Keratinocyte (primary cell): ENCODE measurements around the gene ANKRD61. TPM values are rescaled to one million over a fixed set of nuclear protein-coding genes. Genes with fewer than 3 reads are reported as not detected.
"Not testable (repeated sequence)": the region's sequence is repeated elsewhere in the genome, so short reads cannot be mapped to it uniquely, and the experiment has no call there.

Experiments used
- DNase-seq: peaks from one replicate; pipeline ENCODE4 v3.0.0-alpha.2; 2011; ENCODE audit warnings: low read depth, missing footprints, low spot score
- FAIRE-seq: peaks from 2 replicates; lab custom pipeline; 2011; peaks lifted over from hg19 to GRCh38; lab: Jason Lieb, UNC
- H2AFZ ChIP-seq: 2 replicates; pipeline ENCODE4 v1.6.0; 2012; ENCODE audit warnings: low read length, control low read depth, inconsistent platforms; ENCODE audit not compliant: control insufficient read depth
- H3K27ac ChIP-seq: 2 replicates; pipeline ENCODE4 v1.5.1; 2011; ENCODE audit warnings: low read length; ENCODE audit not compliant: control insufficient read depth, insufficient read depth
- H3K27me3 ChIP-seq: 3 replicates; pipeline ENCODE4 v1.6.0; 2011; ENCODE audit warnings: low read length; ENCODE audit not compliant: control insufficient read depth, insufficient read depth; ENCODE audit errors: extremely low read depth
- H3K36me3 ChIP-seq, 2 experiments: 2 replicates in 1 of 2; 3 replicates in 1 of 2; pipeline ENCODE4 v1.5.1; 2011; ENCODE audit warnings: low read length in 2 of 2, mild to moderate bottlenecking in 1 of 2; ENCODE audit not compliant: control insufficient read depth in 2 of 2, insufficient read depth in 2 of 2; ENCODE audit errors: extremely low read depth in 1 of 2
- H3K4me1 ChIP-seq: 3 replicates; pipeline ENCODE4 v1.5.1; 2011; ENCODE audit warnings: low read length; ENCODE audit not compliant: control insufficient read depth, insufficient read depth; ENCODE audit errors: extremely low read depth
- H3K4me2 ChIP-seq: 3 replicates; pipeline ENCODE4 v1.6.0; 2011; ENCODE audit warnings: low read depth, low read length; ENCODE audit not compliant: control insufficient read depth, insufficient read depth; ENCODE audit errors: extremely low read depth
- H3K4me3 ChIP-seq, 3 experiments: fragments of 200-600 bp in 1 of 3; sonication (generic) in 1 of 3; 2 replicates in 2 of 3; 3 replicates in 1 of 3; pipeline ENCODE4 v1.5.1; 2011 to 2016; ENCODE audit warnings: low read length in 3 of 3, mild to moderate bottlenecking in 3 of 3, control low read depth in 2 of 3, inconsistent platforms in 1 of 3, low read depth in 1 of 3, mixed read lengths in 1 of 3, mixed run types in 1 of 3, moderate library complexity in 1 of 3; ENCODE audit not compliant: control insufficient read depth in 2 of 3, insufficient read depth in 2 of 3; ENCODE audit errors: extremely low read depth in 1 of 3
- H3K79me2 ChIP-seq: 2 replicates; pipeline ENCODE4 v1.6.0; 2012; ENCODE audit warnings: low read length; ENCODE audit not compliant: control insufficient read depth, insufficient read depth
- H3K9ac ChIP-seq: 3 replicates; pipeline ENCODE4 v1.6.0; 2011; ENCODE audit warnings: low read length; ENCODE audit not compliant: control insufficient read depth, insufficient read depth; ENCODE audit errors: extremely low read depth
- H3K9me1 ChIP-seq: 3 replicates; pipeline ENCODE4 v1.6.0; 2011; ENCODE audit warnings: low read length; ENCODE audit not compliant: control insufficient read depth, insufficient read depth; ENCODE audit errors: extremely low read depth
- H3K9me3 ChIP-seq: 2 replicates; pipeline ENCODE4 v1.5.1; 2012; ENCODE audit warnings: low read depth, low read length; ENCODE audit not compliant: control insufficient read depth
- H4K20me1 ChIP-seq: 3 replicates; pipeline ENCODE4 v1.6.0; 2011; ENCODE audit warnings: low read length; ENCODE audit not compliant: control insufficient read depth, insufficient read depth; ENCODE audit errors: extremely low read depth
- EZH2 ChIP-seq: IDR thresholded peaks from one replicate; pipeline ENCODE4 v1.6.1; 2012; ENCODE audit warnings: inconsistent platforms, mild to moderate bottlenecking, low read length, moderate library complexity
- dilution Hi-C: fragments of 300-500 bp; cut with MboI; formaldehyde crosslinking; loops from one replicate; pipeline ENCODE4 v1.7.0; 2020; ENCODE audit warnings: low sequenced_read_pairs; ENCODE audit not compliant: extremely low pct_ligation_motif_present
- polyA plus RNA-seq, 5 experiments: library from polyadenylated mRNA; depleted of rRNA in 3 of 5; stranded (reverse) in 3 of 5; stranded (forward) in 1 of 5; unstranded in 1 of 5; fragments of >200 nt; gene quantifications; 1 replicate in 1 of 5; 2 replicates in 3 of 5; 3 replicates in 1 of 5; pipeline versions ENCODE4 v1.2.1 to v1.2.3, GENCODE V29; 2011 to 2012; ENCODE audit warnings: missing spikeins in 2 of 5, low read depth in 1 of 5, low replicate concordance in 1 of 5
- small RNA-seq, 3 experiments: library from RNA; depleted of rRNA; stranded (forward); fragments of <200 nt; gene quantifications; one replicate each; pipeline ENCODE3, GENCODE V24; 2012; ENCODE audit warnings: low read depth in 3 of 3, low replicate concordance in 1 of 3; ENCODE audit not compliant: insufficient read length in 3 of 3
- TF ChIP-seq, protein P1 (sequence below), 3 experiments: IDR thresholded peaks in 1 of 3; conservative IDR thresholded peaks in 1 of 3; optimal IDR thresholded peaks in 1 of 3; 2 replicates in 2 of 3; 3 replicates in 1 of 3; pipeline versions ENCODE3 to v1.5.1; 2011; ENCODE audit warnings: low read length in 3 of 3, mild to moderate bottlenecking in 3 of 3, moderate library complexity in 2 of 3, control low read depth in 1 of 3, inconsistent platforms in 1 of 3; ENCODE audit not compliant: insufficient read depth in 2 of 3; ENCODE audit errors: extremely low read depth in 1 of 3

ANKRD61 gene
- polyA plus RNA-seq, 1 donor (not counting 4 experiments of a cell fraction or from before 2014, with no cell fraction given), result 0.22 TPM

DNA sequence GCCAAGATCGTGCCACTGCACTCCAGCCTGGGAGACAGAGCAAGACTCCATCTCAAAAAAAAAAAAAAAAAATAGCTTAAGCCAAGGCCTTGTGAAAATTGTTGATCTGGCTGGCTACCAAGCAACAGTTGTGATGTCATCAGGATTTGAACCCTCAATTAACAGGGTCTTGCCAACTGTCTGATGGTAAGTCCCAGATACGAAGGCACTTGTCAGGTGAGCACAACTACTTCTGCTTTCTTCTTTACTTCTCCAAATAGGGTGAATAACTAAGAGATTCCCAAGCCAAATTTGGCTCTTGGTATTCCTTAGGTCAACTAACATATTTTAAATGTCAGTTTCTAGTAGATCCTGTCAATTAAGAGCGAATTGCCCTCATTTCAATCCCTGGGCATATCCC, 47.4 kb downstream of the ANKRD61 start:
- no peaks in the 10 kb centered on the region for H3K9me1 ChIP-seq
- H3K4me1 ChIP-seq, result peaks cover 10% of the 10 kb centered on the region
- H4K20me1 ChIP-seq, result no peaks in the 10 kb centered on the region
- no peaks in the 10 kb centered on the region for H3K36me3 ChIP-seq
- H3K27ac ChIP-seq, result no peak overlapping the region
- H3K4me3 ChIP-seq, result no peak overlapping the region
- no peak for FAIRE-seq
- no peaks in the 10 kb centered on the region for H3K9me3 ChIP-seq
- no peaks in the 10 kb centered on the region for H3K79me2 ChIP-seq
- dilution Hi-C loops, result no loop called here
- H3K27me3 ChIP-seq, result no peaks in the 10 kb centered on the region
- TF ChIP-seq EZH2, result no peak
- TF ChIP-seq, protein P1, sequence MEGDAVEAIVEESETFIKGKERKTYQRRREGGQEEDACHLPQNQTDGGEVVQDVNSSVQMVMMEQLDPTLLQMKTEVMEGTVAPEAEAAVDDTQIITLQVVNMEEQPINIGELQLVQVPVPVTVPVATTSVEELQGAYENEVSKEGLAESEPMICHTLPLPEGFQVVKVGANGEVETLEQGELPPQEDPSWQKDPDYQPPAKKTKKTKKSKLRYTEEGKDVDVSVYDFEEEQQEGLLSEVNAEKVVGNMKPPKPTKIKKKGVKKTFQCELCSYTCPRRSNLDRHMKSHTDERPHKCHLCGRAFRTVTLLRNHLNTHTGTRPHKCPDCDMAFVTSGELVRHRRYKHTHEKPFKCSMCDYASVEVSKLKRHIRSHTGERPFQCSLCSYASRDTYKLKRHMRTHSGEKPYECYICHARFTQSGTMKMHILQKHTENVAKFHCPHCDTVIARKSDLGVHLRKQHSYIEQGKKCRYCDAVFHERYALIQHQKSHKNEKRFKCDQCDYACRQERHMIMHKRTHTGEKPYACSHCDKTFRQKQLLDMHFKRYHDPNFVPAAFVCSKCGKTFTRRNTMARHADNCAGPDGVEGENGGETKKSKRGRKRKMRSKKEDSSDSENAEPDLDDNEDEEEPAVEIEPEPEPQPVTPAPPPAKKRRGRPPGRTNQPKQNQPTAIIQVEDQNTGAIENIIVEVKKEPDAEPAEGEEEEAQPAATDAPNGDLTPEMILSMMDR (optimal IDR thresholded peaks at IDR 0.05 in 1 of 3, IDR thresholded peaks at IDR 0.05 in 1 of 3, conservative IDR thresholded peaks at IDR 0.05 in 1 of 3; ENCODE audit: extremely low read depth in 1 of 3, insufficient read depth in 2 of 3, low read length in 3 of 3), result no peak
- DNase-seq, result no peak
- no peak overlapping the region for H3K4me2 ChIP-seq
- no peak overlapping the region for H2AFZ ChIP-seq
- no peak overlapping the region for H3K9ac ChIP-seq

- DNase-seq, H3K4me1 ChIP-seq, H3K4me3 ChIP-seq, H3K36me3 ChIP-seq, dilution Hi-C loops, FAIRE-seq, H3K79me2 ChIP-seq, H3K9me1 ChIP-seq, H3K9ac ChIP-seq, H4K20me1 ChIP-seq, H2AFZ ChIP-seq, H3K27me3 ChIP-seq, H3K4me2 ChIP-seq, H3K9me3 ChIP-seq, H3K27ac ChIP-seq: not testable (repeated sequence)
Measured at GRCh38 chr7:6083047-6083446, 51.9 kb downstream of the ANKRD61 start.

Small RNA genes within 50 kb of the gene (small RNA-seq; reads per million reads assigned to genes)
- 0 reads per million in 3 experiments for gene RF00019
- gene RNU6-218P, result 0 reads per million in 3 experiments
- gene SNORA80D, result 0 to 2.5 (median 0.80) reads per million in 3 experiments

Other genes starting within 250 kb of the ANKRD61 start
- 12.4 to 23.6 TPM (median 15.4 TPM) in 3 replicates for gene RNF216, start 249.7 kb upstream of the ANKRD61 start, polyA plus RNA-seq
- not detected in 3 replicates for gene OCM, start 150.6 kb upstream of the ANKRD61 start, polyA plus RNA-seq
- 58.1 to 110 TPM (median 73.5 TPM) in 3 replicates for gene CCZ1, start 132.6 kb upstream of the ANKRD61 start, polyA plus RNA-seq
- gene RSPH10B, start 60.7 kb upstream of the ANKRD61 start, polyA plus RNA-seq, result 0.03 TPM in 1 of 3 replicates, not detected in the others
- gene PMS2, start 22.3 kb upstream of the ANKRD61 start, polyA plus RNA-seq, result 9.0 to 12.7 TPM (median 10.3 TPM) in 3 replicates
- gene AIMP2, start 22.1 kb upstream of the ANKRD61 start, polyA plus RNA-seq, result 58.8 to 84.6 TPM (median 71.0 TPM) in 3 replicates
- 35.3 to 66.6 TPM (median 65.2 TPM) in 3 replicates for gene EIF2AK1, start 27.8 kb downstream of the ANKRD61 start, polyA plus RNA-seq
- gene USP42, start 73.6 kb downstream of the ANKRD61 start, polyA plus RNA-seq, result 2.5 to 4.1 TPM (median 3.6 TPM) in 3 replicates
- 23.9 to 34.4 TPM (median 28.4 TPM) in 3 replicates for gene CYTH3, start 241.2 kb downstream of the ANKRD61 start, polyA plus RNA-seq